Upper lobe of left lung (tissue), 4 donors: ENCODE results near the gene TOX2.

Experiments used
- CTCF ChIP-seq, 6 experiments: fragments of 450-650 bp in 4 of 6; fragments of 200-600 bp in 2 of 6; sonication (generic) in 2 of 6; IDR thresholded peaks; one replicate each; pipeline ENCODE4 v1.5.1; 2016 to 2019; ENCODE audit warnings: antibody characterized with exemption in 6 of 6
- EP300 ChIP-seq, 4 donors: sonication (generic); formaldehyde crosslinking; IDR thresholded peaks; one replicate each; pipeline ENCODE4 v1.5.1; 2017; ENCODE audit warnings: antibody characterized with exemption in 4 of 4, control low read depth in 2 of 4
- POLR2A ChIP-seq, 4 donors: fragments of 450-650 bp; IDR thresholded peaks; one replicate each; pipeline ENCODE4 v1.5.1; 2016 to 2017; ENCODE audit warnings: antibody characterized with exemption in 4 of 4, mild to moderate bottlenecking in 2 of 4
- POLR2AphosphoS5 ChIP-seq, 2 donors: sonication (generic); formaldehyde crosslinking; IDR thresholded peaks; one replicate each; pipeline ENCODE4 v1.5.1; 2017; ENCODE audit warnings: antibody characterized with exemption in 2 of 2

- TF ChIP-seq CTCF (IDR thresholded peaks at IDR 0.05) = no peak
- TF ChIP-seq POLR2AphosphoS5 (IDR thresholded peaks at IDR 0.05) = no peak
- no peak for TF ChIP-seq POLR2A (IDR thresholded peaks at IDR 0.05)
- no peak for TF ChIP-seq EP300 (IDR thresholded peaks at IDR 0.05)
Measured at GRCh38 chr20:44021900-44022299, 107.2 kb downstream of the TOX2 start.
